ENCODE data around the gene KCNA2.

Gene KCNA2

GRCh38 chr1:110576441-110576840, 29.7 kb downstream of the KCNA2 start:
- TF ChIP-seq, protein P1, sequence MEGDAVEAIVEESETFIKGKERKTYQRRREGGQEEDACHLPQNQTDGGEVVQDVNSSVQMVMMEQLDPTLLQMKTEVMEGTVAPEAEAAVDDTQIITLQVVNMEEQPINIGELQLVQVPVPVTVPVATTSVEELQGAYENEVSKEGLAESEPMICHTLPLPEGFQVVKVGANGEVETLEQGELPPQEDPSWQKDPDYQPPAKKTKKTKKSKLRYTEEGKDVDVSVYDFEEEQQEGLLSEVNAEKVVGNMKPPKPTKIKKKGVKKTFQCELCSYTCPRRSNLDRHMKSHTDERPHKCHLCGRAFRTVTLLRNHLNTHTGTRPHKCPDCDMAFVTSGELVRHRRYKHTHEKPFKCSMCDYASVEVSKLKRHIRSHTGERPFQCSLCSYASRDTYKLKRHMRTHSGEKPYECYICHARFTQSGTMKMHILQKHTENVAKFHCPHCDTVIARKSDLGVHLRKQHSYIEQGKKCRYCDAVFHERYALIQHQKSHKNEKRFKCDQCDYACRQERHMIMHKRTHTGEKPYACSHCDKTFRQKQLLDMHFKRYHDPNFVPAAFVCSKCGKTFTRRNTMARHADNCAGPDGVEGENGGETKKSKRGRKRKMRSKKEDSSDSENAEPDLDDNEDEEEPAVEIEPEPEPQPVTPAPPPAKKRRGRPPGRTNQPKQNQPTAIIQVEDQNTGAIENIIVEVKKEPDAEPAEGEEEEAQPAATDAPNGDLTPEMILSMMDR (IDR thresholded peaks at IDR 0.05; ENCODE audit: low read length, missing control alignments): no peak
- H3K4me3 ChIP-seq (replicated peaks; ENCODE audit: low read depth, low read length): no peak overlapping the region
- DNase-seq (ENCODE audit: low read depth): no peak

- TF ChIP-seq, protein P1 (IDR thresholded peaks at IDR 0.05; ENCODE audit: low read length, missing control alignments): no peak
- DNase-seq (ENCODE audit: low read depth): no peak
- H3K4me3 ChIP-seq (replicated peaks; ENCODE audit: low read depth, low read length): no peak overlapping the region
Observed at GRCh38 chr1:110573314-110573713, 32.8 kb downstream of the KCNA2 start.

GRCh38 chr1:110572751-110573150, 33.4 kb downstream of the KCNA2 start:
- TF ChIP-seq, protein P1 (IDR thresholded peaks at IDR 0.05; ENCODE audit: low read length, missing control alignments): no peak
- DNase-seq (ENCODE audit: low read depth): no peak
- no peak overlapping the region for H3K4me3 ChIP-seq (replicated peaks; ENCODE audit: low read depth, low read length)

GRCh38 chr1:110570901-110571300, 35.3 kb downstream of the KCNA2 start:
- DNase-seq (ENCODE audit: low read depth): no peak
- no peak overlapping the region for H3K4me3 ChIP-seq (replicated peaks; ENCODE audit: low read depth, low read length)
- TF ChIP-seq, protein P1 (IDR thresholded peaks at IDR 0.05; ENCODE audit: low read length, missing control alignments): no peak

- no peak overlapping the region for H3K4me3 ChIP-seq (replicated peaks; ENCODE audit: low read depth, low read length)
- TF ChIP-seq, protein P1 (IDR thresholded peaks at IDR 0.05; ENCODE audit: low read length, missing control alignments): no peak
- no peak for DNase-seq (ENCODE audit: low read depth)
Observed at GRCh38 chr1:110570307-110570706, 35.9 kb downstream of the KCNA2 start.

DNA sequence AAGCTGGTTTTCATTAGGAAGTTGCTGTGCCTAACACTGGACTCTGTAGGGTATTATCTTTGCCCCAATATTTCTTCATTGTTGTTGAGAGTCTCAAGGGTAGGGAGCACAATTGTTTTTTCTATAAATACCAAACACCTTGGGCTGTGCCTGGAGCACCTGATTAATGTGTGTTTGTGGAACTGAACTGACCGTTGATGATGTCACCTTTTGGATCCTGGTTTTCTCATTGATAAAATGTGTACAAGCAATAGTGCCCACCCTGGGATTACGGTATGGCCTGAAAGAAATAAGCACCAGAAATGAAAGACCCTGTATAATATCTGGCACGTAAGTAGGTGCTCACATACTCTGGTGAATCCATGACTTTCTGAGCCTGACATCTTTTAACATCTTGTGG, 39.3 kb downstream of the KCNA2 start:
- H3K4me3 ChIP-seq (replicated peaks; ENCODE audit: low read depth, low read length): no peak overlapping the region
- no peak for DNase-seq (ENCODE audit: low read depth)
- TF ChIP-seq, protein P1 (IDR thresholded peaks at IDR 0.05; ENCODE audit: low read length, missing control alignments): no peak

DNA sequence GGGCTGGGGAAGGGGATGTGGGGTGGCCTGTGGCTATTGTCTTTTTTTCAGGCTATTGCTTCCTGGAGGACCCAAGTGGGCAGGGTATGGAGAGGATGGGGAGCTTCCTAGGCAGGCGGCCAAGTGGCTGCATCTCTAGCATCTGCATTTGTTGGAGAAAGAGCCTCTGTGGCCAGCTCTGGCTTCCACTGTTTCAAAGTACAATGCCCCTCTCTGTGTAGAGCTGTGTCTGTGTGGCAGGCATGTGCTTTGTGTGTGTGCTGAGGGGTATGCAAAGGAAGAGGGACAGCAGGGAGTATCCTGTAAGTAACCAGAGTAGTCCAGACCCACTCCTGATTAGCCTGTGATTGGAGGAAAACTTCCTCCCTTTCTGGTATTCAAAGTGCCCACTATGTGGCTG, 40.6 kb downstream of the KCNA2 start:
- TF ChIP-seq, protein P1 (IDR thresholded peaks at IDR 0.05; ENCODE audit: low read length, missing control alignments): no peak
- DNase-seq (ENCODE audit: low read depth): no peak
- no peak overlapping the region for H3K4me3 ChIP-seq (replicated peaks; ENCODE audit: low read depth, low read length)
